WTC11 (cell line): ENCODE data around the gene NSDHL. TPM values are rescaled to one million over a fixed set of nuclear protein-coding genes. Genes with fewer than 3 reads are reported as not detected.

Source experiments
- ATAC-seq: fragments of 200-7000 bp; cut with Tn5 transposase; 2 replicates; pipeline ENCODE4 v1.10.0; 2021; ENCODE audit warnings: mild to moderate bottlenecking, moderate library complexity
- CTCF ChIA-PET: fragments of 300-600 bp; sonication (Branson Sonifier 250); formaldehyde crosslinking; loops from one replicate; lab custom pipeline; 2021; ENCODE audit warnings: antibody characterized with exemption; lab: Charles Lee
- POLR2A ChIA-PET: fragments of 350-600 bp; sonication (Branson Sonifier 250); formaldehyde crosslinking; loops from one replicate; lab custom pipeline; 2021; ENCODE audit warnings: antibody characterized with exemption; lab: Charles Lee
- DNase-seq: peaks from one replicate; pipeline ENCODE4 v3.0.0; 2021; ENCODE audit warnings: low spot score
- H3K27ac Mint-ChIP-seq: 2 replicates; pipeline ENCODE4 v1.8.0; 2021; ENCODE audit warnings: mixed read lengths
- H3K27me3 Mint-ChIP-seq: 2 replicates; pipeline ENCODE4 v1.8.0; 2021; ENCODE audit warnings: low read depth, mild to moderate bottlenecking, moderate library complexity, mixed read lengths
- H3K36me3 Mint-ChIP-seq: 2 replicates; pipeline ENCODE4 v1.8.0; 2021; ENCODE audit warnings: mixed read lengths
- H3K4me1 Mint-ChIP-seq: 2 replicates; pipeline ENCODE4 v1.8.0; 2022; ENCODE audit warnings: mixed read lengths
- H3K4me3 Mint-ChIP-seq: 2 replicates; pipeline ENCODE4 v1.8.0; 2021; ENCODE audit warnings: mild to moderate bottlenecking, moderate library complexity, mixed read lengths
- H3K9me3 Mint-ChIP-seq: 2 replicates; pipeline ENCODE4 v1.8.0; 2021; ENCODE audit warnings: mixed read lengths
- ATF3 ChIP-seq: sonication (generic); formaldehyde crosslinking; conservative IDR thresholded peaks from 2 replicates; pipeline ENCODE4 v1.8.1; 2022; ENCODE audit warnings: mild to moderate bottlenecking, missing genetic modification reagents
- E2F4 ChIP-seq: sonication (generic); formaldehyde crosslinking; IDR thresholded peaks from 2 replicates; pipeline ENCODE4 v1.8.1; 2022; ENCODE audit warnings: low read depth, mild to moderate bottlenecking, moderate library complexity, missing genetic modification reagents, borderline replicate concordance
- ETV6 ChIP-seq: sonication (generic); formaldehyde crosslinking; IDR thresholded peaks from 2 replicates; pipeline ENCODE4 v1.8.1; 2022; ENCODE audit warnings: mild to moderate bottlenecking, missing genetic modification reagents
- FOXJ3 ChIP-seq: sonication (generic); formaldehyde crosslinking; IDR thresholded peaks from 2 replicates; pipeline ENCODE4 v1.9.0; 2021; ENCODE audit warnings: missing genetic modification reagents, mild to moderate bottlenecking, borderline replicate concordance
- GABPB1 ChIP-seq: sonication (generic); formaldehyde crosslinking; IDR thresholded peaks from 2 replicates; pipeline ENCODE4 v1.8.1; 2023; ENCODE audit warnings: mild to moderate bottlenecking, missing genetic modification reagents
- GTF2I ChIP-seq: fragments of 250-450 bp; sonication (Bioruptor Pico); conservative IDR thresholded peaks from 2 replicates; pipeline ENCODE4 v1.4.0; 2021; ENCODE audit warnings: mild to moderate bottlenecking
- IRF2 ChIP-seq: sonication (generic); formaldehyde crosslinking; IDR thresholded peaks from 2 replicates; pipeline ENCODE4 v1.8.0; 2022; ENCODE audit warnings: low read depth, missing genetic modification reagents, borderline replicate concordance
- NFATC4 ChIP-seq: fragments of 250-450 bp; sonication (Bioruptor Pico); IDR thresholded peaks from 2 replicates; pipeline ENCODE4 v1.9.0; 2021; ENCODE audit warnings: mild to moderate bottlenecking
- STAT6 ChIP-seq: sonication (generic); formaldehyde crosslinking; conservative IDR thresholded peaks from 2 replicates; pipeline ENCODE4 v1.8.1; 2023; ENCODE audit warnings: mild to moderate bottlenecking, low read depth, missing genetic modification reagents, moderate library complexity
- ZBTB21 ChIP-seq: sonication (generic); formaldehyde crosslinking; IDR thresholded peaks from 2 replicates; pipeline ENCODE4 v1.8.1; 2023; ENCODE audit warnings: mild to moderate bottlenecking, missing genetic modification reagents, borderline replicate concordance
- ZNF121 ChIP-seq: sonication (generic); formaldehyde crosslinking; IDR thresholded peaks from 2 replicates; pipeline ENCODE4 v1.8.0; 2023; ENCODE audit warnings: missing genetic modification reagents
- ZNF263 ChIP-seq: sonication (generic); formaldehyde crosslinking; IDR thresholded peaks from 2 replicates; pipeline ENCODE4 v1.8.1; 2022; ENCODE audit warnings: low read depth, mild to moderate bottlenecking, moderate library complexity, missing genetic modification reagents
- ZNF281 ChIP-seq: sonication (generic); formaldehyde crosslinking; IDR thresholded peaks from 2 replicates; pipeline ENCODE4 v1.8.0; 2023; ENCODE audit warnings: mild to moderate bottlenecking, missing genetic modification reagents
- total RNA-seq: library from RNA; stranded (reverse); gene quantifications from 3 replicates; pipeline ENCODE4 v1.2.3, GENCODE V29; 2021

Gene NSDHL
- total RNA-seq, 1 experiment from 2014 or later, result 22.5 TPM

GRCh38 chrX:152865232-152865920, 34.5 kb downstream of the NSDHL start:
- H3K4me1 Mint-ChIP-seq, result no peaks in the 10 kb centered on the region
- H3K27me3 Mint-ChIP-seq, result no peaks in the 10 kb centered on the region
- no peak overlapping the region for H3K4me3 Mint-ChIP-seq
- DNase-seq (no peak), ATAC-seq (no peak)
- POLR2A ChIA-PET, result no interaction called here
- TF ChIP-seq IRF2 (no peak), ZNF281 (no peak), NFATC4 (no peak), ZNF263 (CRISPR knock-in tag) (no peak), ATF3 (CRISPR knock-in tag) (no peak), GTF2I (no peak), ZNF121 (CRISPR knock-in tag) (no peak)
- H3K27ac Mint-ChIP-seq, result no peak overlapping the region
- H3K36me3 Mint-ChIP-seq, result peaks cover 32% of the 10 kb centered on the region
- CTCF ChIA-PET, result interaction anchor here (0.9 kb wide), 1 partner anchor 47 kb away, joined by 3 read pairs; no protein-coding TSS in a partner anchor
- H3K9me3 Mint-ChIP-seq, result no peaks in the 10 kb centered on the region

- no peaks in the 10 kb centered on the region for H3K9me3 Mint-ChIP-seq
- H3K4me1 Mint-ChIP-seq, result no peaks in the 10 kb centered on the region
- H3K4me3 Mint-ChIP-seq, result no peak overlapping the region
- POLR2A ChIA-PET, result no interaction called here
- H3K27me3 Mint-ChIP-seq, result no peaks in the 10 kb centered on the region
- ATAC-seq (no peak), DNase-seq (no peak)
- TF ChIP-seq ZBTB21 (CRISPR knock-in tag) (no peak), GABPB1 (CRISPR knock-in tag) (no peak), ATF3 (CRISPR knock-in tag) (no peak), E2F4 (no peak), FOXJ3 (no peak), ETV6 (no peak)
- TF ChIP-seq, all 79 proteins: peak for 0
- Mint-ChIP-seq H3K36me3 (peaks cover 29% of the 10 kb centered on the region), H3K27ac (no peak overlapping the region)
- CTCF ChIA-PET, result interaction anchor here (0.9 kb wide), 1 partner anchor 45 kb away, joined by 3 read pairs; no protein-coding TSS in a partner anchor
These were observed 35.5 kb downstream of the NSDHL start for GRCh38 chrX:152866386-152866785.

DNA sequence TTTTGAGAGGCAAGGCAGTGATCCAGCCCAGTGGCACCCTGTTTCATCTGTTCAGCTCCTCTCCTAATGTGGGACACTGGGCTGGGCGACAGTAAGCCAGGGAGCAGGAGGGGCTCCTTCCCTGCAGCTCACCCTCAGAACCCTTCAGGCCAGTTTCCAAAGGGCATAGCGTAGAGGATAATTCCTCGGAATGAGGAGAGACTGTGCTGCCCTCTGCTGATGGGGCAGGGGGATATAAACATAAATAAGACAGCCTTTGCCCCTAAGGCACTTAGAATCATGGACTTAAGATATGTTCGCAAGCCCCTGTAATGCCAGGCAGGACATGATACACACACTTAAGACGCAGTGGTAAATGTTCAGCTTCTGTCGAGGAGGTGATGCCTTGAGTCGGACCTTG, 39.1 kb downstream of the NSDHL start:
- no peak overlapping the region for H3K4me3 Mint-ChIP-seq
- peaks cover 8% of the 10 kb centered on the region; the same call in 1 of the 2 replicates for H3K4me1 Mint-ChIP-seq
- H3K27me3 Mint-ChIP-seq, result peaks cover 5% of the 10 kb centered on the region; the same call in 1 of the 2 replicates
- H3K36me3 Mint-ChIP-seq, result peaks cover 19% of the 10 kb centered on the region
- no peak for DNase-seq
- no peak for TF ChIP-seq STAT6 (CRISPR knock-in tag)
- no peaks in the 10 kb centered on the region for H3K9me3 Mint-ChIP-seq
- ChIA-PET CTCF (interaction anchor here (1.3 to 3.0 kb wide), 4 partner anchors 14 to 56 kb away, joined by 4 to 11 read pairs (median 5); no protein-coding TSS in a partner anchor), POLR2A (no interaction called here)
- no peak overlapping the region for H3K27ac Mint-ChIP-seq
- peak; percentile 66 for ATAC-seq
